NCI-H2227 (cell line): ENCODE measurements around the gene CENPM.
A peak's percentile ranks its signal among the peaks of the same experiment; 100 is the strongest.

ENCODE experiments used
- DNase-seq: peaks from one replicate; lab custom pipeline; 2025; ENCODE audit not compliant: unreplicated experiment; lab: John Stamatoyannopoulos, UW

CENPM gene

GRCh38 chr22:41946629-41947423 is at the start of gene CENPM:
Gene CENPM (minus strand): TSS chr22:41947152. CDS start chr22:41947076, 76 bp downstream.
- DNase-seq, result peak; percentile 94

- no peak for DNase-seq
Observed at GRCh38 chr22:41995211-41995610, 48.3 kb upstream of the CENPM start.

- DNase-seq, result no peak
Observed at GRCh38 chr22:41992496-41992895, 45.5 kb upstream of the CENPM start.

GRCh38 chr22:41991111-41991510 is 44.2 kb upstream of the CENPM start:
- DNase-seq, result no peak

GRCh38 chr22:41989246-41989645 is 42.3 kb upstream of the CENPM start:
- DNase-seq, result no peak

GRCh38 chr22:41987276-41987675 is 40.3 kb upstream of the CENPM start:
- DNase-seq, result no peak

- no peak for DNase-seq
Observed at GRCh38 chr22:41983513-41984405, 36.8 kb upstream of the CENPM start.

GRCh38 chr22:41982865-41983264 is 35.9 kb upstream of the CENPM start:
- DNase-seq, result no peak

- DNase-seq, result no peak
Observed at GRCh38 chr22:41979423-41980250, 32.7 kb upstream of the CENPM start.

- DNase-seq, result no peak
Observed at GRCh38 chr22:41978732-41979131, 31.8 kb upstream of the CENPM start.

GRCh38 chr22:41976961-41977566 is 30.1 kb upstream of the CENPM start:
- DNase-seq, result peak; percentile 31

GRCh38 chr22:41976070-41976901 is 29.3 kb upstream of the CENPM start:
- DNase-seq, result peak; percentile 51

- no peak for DNase-seq
Observed at GRCh38 chr22:41975299-41976069, 28.5 kb upstream of the CENPM start.

GRCh38 chr22:41974691-41975290 is 27.8 kb upstream of the CENPM start:
- no peak for DNase-seq

- DNase-seq, result no peak
Observed at GRCh38 chr22:41971431-41971830, 24.5 kb upstream of the CENPM start.

GRCh38 chr22:41970601-41971000 is 23.6 kb upstream of the CENPM start:
- no peak for DNase-seq

GRCh38 chr22:41969110-41969646 is 22.2 kb upstream of the CENPM start, which contains the start of gene SEPTIN3:
Gene SEPTIN3 (plus strand): TSS chr22:41969443. CDS start chr22:41971493, 2,050 bp downstream.
- DNase-seq, result no peak

GRCh38 chr22:41968601-41969000 is 21.6 kb upstream of the CENPM start:
- peak; percentile 44 for DNase-seq
